Head of caudate nucleus (tissue), 42 donors: Measurements from ENCODE around the gene EPG5.

Experiments
- DNase-seq, 42 donors: peaks; one replicate each; pipeline versions ENCODE4 v3.0.0 to v3.0.0-alpha.2; 2020 to 2021; ENCODE audit warnings: mixed read lengths in 7 of 42
- intact Hi-C: fragments of 100-400 bp; cut with DNase I; formaldehyde crosslinking; loops from one replicate; pipeline ENCODE4 v1.15.0; 2022

The EPG5 gene

GRCh38 chr18:45887585-45887984, 79.5 kb downstream of the EPG5 start:
- intact Hi-C loops = no loop called here
- no peak for DNase-seq

- intact Hi-C loops = no loop called here
Measured at GRCh38 chr18:45880876-45881558, 86.1 kb downstream of the EPG5 start.

GRCh38 chr18:45879681-45880655, 87.2 kb downstream of the EPG5 start:
- intact Hi-C loops = loop anchor here (10.0 kb wide), 1 partner anchor 185 kb away; no protein-coding TSS in a partner anchor
- peak; percentile 12 to 85 (median 67) for DNase-seq

More at GRCh38 chr18:45880876-45881558, 86.1 kb downstream of the EPG5 start:
- no peak for DNase-seq

- DNase-seq = no peak
- intact Hi-C loops = loop anchor here (10.0 kb wide), 1 partner anchor 183 kb away; no protein-coding TSS in a partner anchor
Measured at GRCh38 chr18:45877403-45877802, 89.7 kb downstream of the EPG5 start.

- intact Hi-C loops = loop anchor here (10.0 kb wide), 1 partner anchor 181 kb away; no protein-coding TSS in a partner anchor
- no peak for DNase-seq
Measured at GRCh38 chr18:45876161-45876560, 91.0 kb downstream of the EPG5 start.

- intact Hi-C loops = loop anchor here (10.0 kb wide), 1 partner anchor 180 kb away; no protein-coding TSS in a partner anchor
Measured at GRCh38 chr18:45874491-45875184, 92.5 kb downstream of the EPG5 start.

GRCh38 chr18:45871431-45872084, 95.6 kb downstream of the EPG5 start:
- intact Hi-C loops = loop anchor here (10.0 kb wide), 1 partner anchor 177 kb away; no protein-coding TSS in a partner anchor
- DNase-seq = no peak

More at GRCh38 chr18:45874491-45875184, 92.5 kb downstream of the EPG5 start:
- no peak for DNase-seq

- intact Hi-C loops = loop anchor here (10.0 kb wide), 1 partner anchor 176 kb away; no protein-coding TSS in a partner anchor
- no peak for DNase-seq
Measured at GRCh38 chr18:45870419-45870818, 96.7 kb downstream of the EPG5 start.

- intact Hi-C loops = no loop called here
- DNase-seq = no peak
Measured at GRCh38 chr18:45865466-45865865, 101.7 kb downstream of the EPG5 start.

GRCh38 chr18:45864081-45864480, 103.0 kb downstream of the EPG5 start:
- intact Hi-C loops = no loop called here
- no peak for DNase-seq

GRCh38 chr18:45863469-45863868, 103.7 kb downstream of the EPG5 start:
- intact Hi-C loops = no loop called here
- no peak for DNase-seq

- intact Hi-C loops = no loop called here
- DNase-seq = no peak
Measured at GRCh38 chr18:45861926-45862325, 105.2 kb downstream of the EPG5 start.

GRCh38 chr18:45860971-45861370, 106.2 kb downstream of the EPG5 start:
- intact Hi-C loops = no loop called here
- no peak for DNase-seq

GRCh38 chr18:45860492-45860891, 106.6 kb downstream of the EPG5 start:
- intact Hi-C loops = no loop called here
- no peak for DNase-seq

GRCh38 chr18:45859334-45859733, 107.8 kb downstream of the EPG5 start:
- intact Hi-C loops = no loop called here
- DNase-seq = no peak

GRCh38 chr18:45856531-45856930, 110.6 kb downstream of the EPG5 start:
- DNase-seq = no peak

GRCh38 chr18:45854036-45854586, 113.0 kb downstream of the EPG5 start:
- no peak for DNase-seq
- intact Hi-C loops = no loop called here

More at GRCh38 chr18:45856531-45856930, 110.6 kb downstream of the EPG5 start:
- intact Hi-C loops = no loop called here

GRCh38 chr18:45852631-45853030, 114.5 kb downstream of the EPG5 start:
- no peak for DNase-seq
- intact Hi-C loops = no loop called here
